Right renal pelvis (tissue), 4 donors: ENCODE measurements around the gene EFCC1. TPM values are rescaled to one million over a fixed set of nuclear protein-coding genes. Genes with fewer than 3 reads are reported as not detected.

ENCODE experiments used
- DNase-seq, 4 donors: peaks; one replicate each; pipeline ENCODE4 v3.0.0-alpha.2; 2013; ENCODE audit warnings: low read depth in 4 of 4, low spot score in 3 of 4, missing footprints in 1 of 4
- polyA plus RNA-seq, 4 donors: library from polyadenylated mRNA; unstranded; fragments of 120-200 nt; gene quantifications; one replicate each; pipeline ENCODE4 v1.2.1, GENCODE V29; 2013; ENCODE audit not compliant: insufficient read length in 4 of 4

Gene EFCC1
- polyA plus RNA-seq, 4 donors = 2.1 to 3.0 (median 2.7) TPM

DNA sequence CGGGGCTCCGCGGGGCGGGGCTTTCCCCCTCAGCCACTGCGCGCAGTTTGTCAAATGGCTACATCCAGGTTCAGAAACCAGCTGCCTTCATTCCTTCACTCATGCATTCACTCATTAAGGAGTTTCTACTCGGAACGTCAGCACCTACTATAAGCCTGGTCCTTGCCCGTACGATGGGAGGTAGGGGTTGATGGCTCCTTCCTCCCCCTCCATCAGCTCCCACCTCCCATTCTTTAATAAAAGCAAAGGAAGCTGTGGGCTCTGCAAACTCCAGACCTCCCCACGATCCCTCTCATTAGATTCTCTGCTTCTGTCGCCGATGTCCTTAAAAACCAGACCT, 7.0 kb upstream of the EFCC1 start:
- no peak for DNase-seq

DNA sequence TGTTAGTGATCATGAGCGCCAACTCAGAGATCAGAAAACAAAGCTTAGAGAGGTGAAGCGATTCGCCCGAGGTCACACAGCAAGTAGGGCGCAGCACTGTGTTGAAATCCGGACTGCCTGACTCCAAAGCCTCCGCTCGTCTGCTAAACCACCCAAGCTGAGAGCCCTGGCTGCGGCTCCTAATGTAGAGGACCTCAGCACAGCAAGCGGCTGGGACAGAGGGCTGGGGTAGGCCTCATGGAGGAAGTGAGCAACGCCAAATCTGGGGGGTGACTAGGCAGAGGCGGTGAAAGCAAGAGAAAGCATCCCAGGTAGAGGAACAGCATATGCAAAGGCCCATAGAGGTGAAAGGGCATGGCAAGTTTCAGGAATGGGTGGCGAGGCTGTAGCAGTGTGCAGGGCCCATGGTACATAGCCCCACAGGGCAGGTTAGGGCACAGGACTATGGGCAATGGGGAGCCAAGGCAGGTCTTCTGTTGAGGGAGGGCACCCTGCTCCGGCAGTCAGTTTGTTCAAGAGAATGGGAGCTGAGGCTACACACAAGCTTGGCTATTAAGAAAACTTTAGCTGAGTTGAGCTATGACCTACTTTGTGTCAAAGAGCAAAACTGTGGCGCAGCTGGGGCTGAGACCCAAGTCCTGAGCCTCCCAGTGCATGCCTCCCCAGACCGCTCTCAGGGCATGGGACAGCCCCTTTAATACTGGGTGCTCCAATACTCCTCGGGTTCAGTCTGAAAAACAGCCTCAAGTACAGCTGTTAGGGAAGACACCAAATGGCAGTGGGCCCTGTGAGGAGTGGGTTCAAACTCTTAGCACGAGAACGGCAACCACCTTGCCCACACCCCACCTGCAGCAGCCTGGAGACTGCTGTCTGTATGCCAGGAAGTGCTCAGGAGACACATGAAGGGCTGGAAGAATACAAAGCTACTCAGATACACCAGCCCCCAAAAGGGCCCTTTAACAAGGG, 6.2 kb upstream of the EFCC1 start:
- no peak for DNase-seq

GRCh38 chr3:128995737-128996136, 5.4 kb upstream of the EFCC1 start:
- DNase-seq = no peak

DNA sequence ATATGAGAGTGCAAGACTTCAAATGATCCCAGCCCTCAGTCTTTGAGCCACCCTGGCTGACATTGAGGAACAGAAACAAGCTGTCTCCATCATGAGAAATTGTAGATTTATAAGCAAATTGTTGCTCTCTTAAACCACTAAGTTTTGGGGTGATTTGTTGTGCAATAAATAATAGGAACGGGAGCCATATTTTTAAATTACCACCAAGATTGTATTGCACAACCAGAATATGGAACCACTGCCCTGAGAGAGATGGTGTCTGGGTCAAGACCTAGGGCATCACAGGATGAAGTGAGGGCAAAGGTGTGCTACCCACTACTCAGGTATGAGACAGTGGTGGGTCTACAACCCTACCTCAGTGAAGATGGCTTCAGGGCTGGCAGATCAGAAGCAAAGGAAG, 4.9 kb upstream of the EFCC1 start:
- DNase-seq = no peak

DNA sequence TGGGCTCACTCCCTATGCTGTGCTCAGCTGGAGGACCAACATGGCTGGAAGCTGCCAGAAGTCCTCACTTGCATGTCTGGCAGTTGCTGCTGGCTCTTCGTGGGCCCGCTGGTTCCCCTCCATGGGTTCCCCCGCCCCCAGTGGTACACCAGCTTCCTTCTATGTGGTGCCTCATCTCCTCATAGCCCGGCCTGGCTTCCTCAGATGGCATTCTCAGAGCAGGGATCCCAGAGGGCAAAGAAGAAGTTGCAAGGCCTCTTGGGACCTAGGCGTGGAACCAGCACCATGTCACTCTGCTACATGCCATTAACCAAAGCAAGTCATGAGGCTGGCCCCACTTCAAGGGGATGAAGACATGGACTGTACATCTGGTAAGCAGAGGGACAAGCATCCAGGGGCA, 4.4 kb upstream of the EFCC1 start:
- no peak for DNase-seq

GRCh38 chr3:128997486-128998133, 3.5 kb upstream of the EFCC1 start:
- no peak for DNase-seq

- DNase-seq = no peak
These were observed 2.5 kb upstream of the EFCC1 start for GRCh38 chr3:128998561-128998960.

- DNase-seq = no peak
These were observed 2.0 kb upstream of the EFCC1 start for GRCh38 chr3:128999102-128999501.

DNA sequence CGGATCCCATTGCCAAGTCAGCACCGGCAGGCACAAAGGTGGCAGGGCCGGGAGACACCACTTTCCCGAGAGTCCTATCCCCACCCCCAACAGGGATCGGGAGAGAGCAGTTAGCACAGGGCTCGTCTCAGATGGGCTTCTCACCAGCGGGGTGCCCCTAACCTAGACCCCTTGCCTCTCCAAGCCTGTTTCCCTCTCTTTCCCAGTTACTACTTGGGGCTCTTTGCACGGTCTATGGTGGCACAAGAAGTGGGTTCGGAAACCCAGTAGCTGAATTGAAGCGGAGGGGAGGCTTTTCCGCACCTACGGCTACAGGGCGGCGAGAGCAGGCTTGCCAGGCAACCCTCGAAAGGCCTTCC, 383 bp upstream of the EFCC1 start:
- no peak for DNase-seq

GRCh38 chr3:129001806-129002572, 885 bp downstream of the EFCC1 start:
- no peak for DNase-seq

DNA sequence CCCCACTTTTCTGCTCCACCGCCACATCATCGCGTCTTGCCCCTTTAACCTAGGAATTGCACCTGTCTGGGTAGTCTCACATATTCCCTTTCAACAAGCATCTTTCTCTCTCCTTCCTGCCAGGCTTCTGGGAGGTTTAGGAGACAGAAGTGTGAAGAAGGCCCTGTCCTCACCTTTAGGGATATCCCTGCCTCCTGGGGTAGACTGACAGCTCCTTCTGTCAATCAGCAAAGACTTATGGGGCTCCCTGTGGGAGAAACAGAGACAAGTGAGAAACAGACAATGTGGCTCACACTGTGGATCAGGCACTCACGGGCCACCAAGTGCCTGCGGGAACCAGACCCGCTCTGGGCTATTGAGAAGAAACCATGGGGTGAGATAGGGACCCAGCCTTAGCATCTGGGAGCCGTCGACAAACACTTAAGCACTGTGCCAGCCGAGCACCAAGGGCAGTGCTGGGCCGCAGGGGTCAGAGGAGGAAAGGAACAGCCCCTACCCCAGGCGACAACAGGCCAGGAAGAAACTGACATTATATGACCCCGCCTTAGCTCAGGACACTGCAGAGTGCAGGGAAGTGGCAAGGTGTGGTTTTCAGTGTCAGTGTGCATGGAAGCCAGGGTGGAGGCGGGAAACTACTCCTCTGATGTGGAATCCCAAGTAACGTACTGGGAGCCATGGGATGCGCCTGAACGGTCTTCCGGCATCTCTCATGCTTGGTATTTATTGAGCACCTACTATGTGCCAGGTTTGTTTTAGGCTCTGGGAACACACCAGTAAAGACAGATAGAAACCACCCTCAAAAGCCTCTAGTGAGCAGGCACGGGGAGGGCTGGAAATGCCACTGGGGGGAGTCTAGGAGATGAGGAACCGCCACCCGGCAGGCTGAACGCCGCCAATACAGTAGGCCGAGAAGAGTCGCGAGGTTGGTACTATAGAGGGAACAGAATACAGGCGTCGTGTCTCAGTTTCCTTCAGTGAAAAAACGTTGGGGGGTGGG, 1.8 kb downstream of the EFCC1 start:
- DNase-seq = no peak

DNA sequence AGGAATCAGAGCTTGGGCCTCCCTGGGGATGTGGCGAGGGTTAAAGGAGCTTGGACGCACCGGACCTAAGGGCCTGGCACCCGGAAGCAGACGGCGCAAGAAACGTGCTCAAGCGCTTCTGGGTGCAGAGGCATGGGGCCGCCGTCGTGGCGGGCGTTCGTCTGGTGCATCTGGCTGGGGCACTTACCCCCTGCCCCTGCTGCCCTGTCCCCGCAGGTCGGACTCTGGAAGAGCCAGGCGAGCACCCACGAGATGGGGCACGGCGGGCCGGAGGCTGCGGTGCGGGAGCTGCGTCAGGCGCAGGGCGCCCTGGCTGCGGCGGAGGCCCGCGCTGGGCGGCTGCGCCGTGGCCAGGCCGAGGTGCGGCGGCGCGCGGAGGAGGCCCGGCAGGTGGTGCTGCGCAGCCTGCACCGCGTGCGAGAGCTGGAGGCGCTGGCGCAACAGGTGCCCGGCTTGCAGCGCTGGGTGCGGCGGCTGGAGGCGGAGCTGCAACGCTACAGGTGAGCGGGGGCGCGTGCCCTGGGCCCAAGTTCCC, 2.5 kb downstream of the EFCC1 start:
- no peak for DNase-seq

DNA sequence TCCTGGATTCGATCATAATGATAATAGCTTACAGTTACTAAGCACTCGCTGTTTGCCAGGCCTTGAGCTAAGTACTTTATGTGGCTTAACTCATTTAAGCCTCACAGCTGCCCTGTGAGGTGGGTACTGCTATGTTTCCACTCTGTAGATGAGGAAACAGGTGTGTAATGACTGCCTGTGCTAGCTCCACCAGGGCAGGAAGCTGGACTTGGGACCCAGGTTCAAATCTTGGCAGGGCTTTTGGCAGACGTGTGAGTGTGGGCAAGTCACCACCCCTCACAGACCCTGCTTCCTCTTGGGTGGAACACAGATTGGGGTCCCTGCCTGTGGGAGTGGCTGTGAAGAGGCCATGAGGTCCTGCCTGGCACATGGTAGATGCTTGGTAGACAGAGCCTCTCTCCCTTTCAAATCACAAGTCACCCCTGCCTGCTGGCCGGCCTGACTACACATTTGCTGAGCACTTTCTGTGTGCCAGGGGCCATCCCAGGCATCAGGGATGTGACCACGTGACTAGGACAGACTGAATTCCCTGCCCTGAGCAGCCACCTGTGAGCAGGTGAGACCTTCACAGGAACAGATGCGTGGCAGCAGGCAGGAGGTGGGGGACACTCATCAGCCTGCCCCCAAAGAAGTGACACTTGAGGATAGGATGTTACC, 3.7 kb downstream of the EFCC1 start:
- no peak for DNase-seq

GRCh38 chr3:129005526-129006303, 4.6 kb downstream of the EFCC1 start:
- DNase-seq = peak in 1 of 4 donors; percentile 46

- DNase-seq = no peak
These were observed 5.8 kb downstream of the EFCC1 start for GRCh38 chr3:129006864-129007263.

- no peak for DNase-seq
These were observed 6.7 kb downstream of the EFCC1 start for GRCh38 chr3:129007792-129008191.

DNA sequence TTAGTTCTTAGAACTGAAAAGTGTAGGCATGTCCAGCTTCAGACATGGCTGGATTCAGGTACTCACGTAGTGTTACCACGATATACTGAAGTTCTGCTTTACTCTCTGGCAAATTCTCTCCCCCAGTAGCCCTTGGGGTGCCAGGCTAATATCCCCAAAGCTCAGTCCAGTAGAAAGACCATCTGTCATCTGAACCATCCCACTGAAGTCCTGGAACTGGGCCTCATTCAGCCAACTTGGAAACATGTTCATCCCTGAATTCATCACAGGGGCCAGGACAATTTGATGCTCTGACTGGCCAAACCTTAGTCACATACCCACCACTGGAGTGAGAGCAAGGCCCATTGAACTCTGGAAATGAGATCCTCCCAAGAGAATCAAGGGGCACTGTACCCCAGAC, 8.2 kb downstream of the EFCC1 start:
- no peak for DNase-seq

DNA sequence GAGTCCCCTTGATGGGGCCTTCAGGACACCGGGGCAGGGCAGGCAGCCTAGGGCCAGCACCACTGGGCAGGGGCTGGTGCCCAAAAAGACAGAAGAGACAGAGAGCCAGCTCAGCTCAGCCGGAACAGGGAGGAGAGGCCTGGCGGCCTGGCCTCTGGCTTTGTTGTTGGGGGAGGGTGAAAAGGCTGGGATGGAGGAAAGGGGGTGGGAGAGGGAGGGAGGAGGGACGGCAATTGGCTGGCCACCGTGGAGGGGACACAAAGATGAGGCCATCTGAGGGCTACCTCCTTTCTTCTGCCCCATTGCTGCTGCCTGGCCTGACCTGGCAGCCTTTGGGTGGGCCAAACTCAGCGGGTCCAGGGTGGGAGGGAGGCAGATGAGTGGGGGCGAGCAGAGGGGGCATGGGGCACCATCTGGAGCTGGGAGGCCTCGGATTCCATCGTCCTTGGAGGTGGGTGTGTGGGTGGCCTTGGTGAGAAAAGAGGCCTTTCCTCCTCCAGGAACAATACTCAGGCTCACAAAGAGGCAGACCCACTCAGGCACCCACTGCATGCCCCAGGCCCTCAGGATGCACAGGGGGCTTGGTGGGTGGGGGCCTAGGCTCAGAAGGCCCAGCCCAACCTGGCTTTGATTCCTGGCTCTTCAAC, 9.3 kb downstream of the EFCC1 start:
- DNase-seq = no peak
